K562 (cell line): ENCODE results near the gene CUX1. TPM values are rescaled to one million over a fixed set of nuclear protein-coding genes. Genes with fewer than 3 reads are reported as not detected.

ENCODE experiments used
- CHCHD3 ChIP-seq: fragments of 250-450 bp; sonication (Bioruptor Pico); IDR thresholded peaks from 2 replicates; pipeline ENCODE4 v2.1.2; 2022; ENCODE audit warnings: mild to moderate bottlenecking
- CREBBP ChIP-seq: IDR thresholded peaks from one replicate; pipeline ENCODE4 v1.6.1; 2012; ENCODE audit warnings: low read depth, mild to moderate bottlenecking, control low read depth, inconsistent platforms, low read length
- HNRNPUL1 ChIP-seq: fragments of 200-400 bp; formaldehyde crosslinking; IDR thresholded peaks from 2 replicates; pipeline ENCODE4 v1.6.1; 2017; ENCODE audit warnings: low read length
- JUND ChIP-seq, 2 experiments: IDR thresholded peaks; 2 replicates in 1 of 2; 3 replicates in 1 of 2; pipeline ENCODE4 v1.6.1; 2011; ENCODE audit warnings: borderline replicate concordance in 2 of 2, low read depth in 2 of 2, low read length in 2 of 2, improper control_type of control experiment in 1 of 2, missing biosample characterization in 1 of 2, missing genetic modification characterization in 1 of 2, missing genetic modification reagents in 1 of 2
- KDM4B ChIP-seq, 2 experiments: fragments of 450-650 bp in 1 of 2; sonication (generic) in 1 of 2; IDR thresholded peaks; 2 replicates each; pipeline ENCODE4 v1.6.1; 2016 to 2017; ENCODE audit warnings: borderline replicate concordance in 2 of 2, antibody characterized with exemption in 1 of 2, low read depth in 1 of 2, mild to moderate bottlenecking in 1 of 2
- MBD2 ChIP-seq: sonication (generic); IDR thresholded peaks from 2 replicates; pipeline ENCODE4 v1.6.1; 2016; ENCODE audit warnings: low read depth, borderline replicate concordance
- MYC ChIP-seq, 2 experiments: fragments of 250-450 bp in 1 of 2; sonication (Bioruptor Pico) in 1 of 2; IDR thresholded peaks; 2 replicates each; pipeline versions ENCODE4 v1.5.1 to v1.6.1; 2012 to 2021; ENCODE audit warnings: low read depth in 2 of 2, borderline replicate concordance in 1 of 2, improper control_type of control experiment in 1 of 2, low read length in 1 of 2, mild to moderate bottlenecking in 1 of 2, moderate library complexity in 1 of 2
- NFATC3 ChIP-seq: fragments of 450-650 bp; IDR thresholded peaks from 2 replicates; pipeline ENCODE4 v1.6.1; 2017; ENCODE audit warnings: mild to moderate bottlenecking
- THRAP3 ChIP-seq: fragments of 450-650 bp; IDR thresholded peaks from 2 replicates; pipeline ENCODE4 v1.6.1; 2016; ENCODE audit warnings: mild to moderate bottlenecking, inconsistent platforms, borderline replicate concordance
- ZBTB7A ChIP-seq: IDR thresholded peaks from 2 replicates; pipeline ENCODE4 v1.6.1; 2011; ENCODE audit warnings: low read depth, mild to moderate bottlenecking, low read length, moderate library complexity, borderline replicate concordance; ENCODE audit not compliant: control insufficient read depth
- ZFP30 ChIP-seq: fragments of 250-450 bp; sonication (Bioruptor Pico); IDR thresholded peaks from 2 replicates; pipeline ENCODE4 v1.8.0; 2022; ENCODE audit warnings: moderate library complexity, mild to moderate bottlenecking, inconsistent platforms, borderline replicate concordance
- ZSCAN29 ChIP-seq: fragments of 450-650 bp; IDR thresholded peaks from 2 replicates; pipeline ENCODE4 v1.6.1; 2017
- polyA plus RNA-seq, 8 experiments: library from polyadenylated mRNA; depleted of rRNA in 4 of 8; stranded (reverse) in 5 of 8; unstranded in 3 of 8; fragments of >200 nt; fragmentation: Nextera tagmentation in 2 of 8; fragmentation: Illumina TruSeq in 1 of 8; extraction: Ambion mirVana in 2 of 8; extraction: Trizol in 1 of 8; gene quantifications; 2 replicates each; pipeline versions ENCODE4 v1.2.1 to v1.2.3, GENCODE V29; 2011 to 2014; ENCODE audit warnings: inconsistent platforms in 1 of 8, missing spikeins in 1 of 8
- total RNA-seq, 7 experiments: library from RNA; depleted of rRNA in 6 of 7; stranded (reverse); fragments of >200 nt in 6 of 7; fragmentation: Illumina TruSeq in 2 of 7; extraction: Trizol in 2 of 7; gene quantifications; 2 replicates each; pipeline versions ENCODE4 v1.2.1 to v1.2.3, GENCODE V29; 2011 to 2021; ENCODE audit warnings: low replicate concordance in 1 of 7
- TF ChIP-seq, protein P1 (sequence below): sonication (generic); IDR thresholded peaks from 2 replicates; pipeline ENCODE4 v1.6.1; 2016
- TF ChIP-seq, protein P2 (sequence below): fragments of 250-450 bp; sonication (Bioruptor Pico); IDR thresholded peaks from 2 replicates; pipeline ENCODE4 v1.5.0; 2021; ENCODE audit warnings: mild to moderate bottlenecking, moderate library complexity
- TF ChIP-seq, protein P3 (sequence below): fragments of 450-650 bp; formaldehyde crosslinking; IDR thresholded peaks from 2 replicates; pipeline ENCODE4 v1.4.0; 2020; ENCODE audit warnings: mild to moderate bottlenecking, mixed read lengths

CUX1 gene
- total and polyA plus RNA-seq, 9 of the 15 experiments (the other 6 are each of a cell fraction or from before 2014, with no cell fraction given) = 3.6 to 55.3 (median 25.2) TPM

DNA sequence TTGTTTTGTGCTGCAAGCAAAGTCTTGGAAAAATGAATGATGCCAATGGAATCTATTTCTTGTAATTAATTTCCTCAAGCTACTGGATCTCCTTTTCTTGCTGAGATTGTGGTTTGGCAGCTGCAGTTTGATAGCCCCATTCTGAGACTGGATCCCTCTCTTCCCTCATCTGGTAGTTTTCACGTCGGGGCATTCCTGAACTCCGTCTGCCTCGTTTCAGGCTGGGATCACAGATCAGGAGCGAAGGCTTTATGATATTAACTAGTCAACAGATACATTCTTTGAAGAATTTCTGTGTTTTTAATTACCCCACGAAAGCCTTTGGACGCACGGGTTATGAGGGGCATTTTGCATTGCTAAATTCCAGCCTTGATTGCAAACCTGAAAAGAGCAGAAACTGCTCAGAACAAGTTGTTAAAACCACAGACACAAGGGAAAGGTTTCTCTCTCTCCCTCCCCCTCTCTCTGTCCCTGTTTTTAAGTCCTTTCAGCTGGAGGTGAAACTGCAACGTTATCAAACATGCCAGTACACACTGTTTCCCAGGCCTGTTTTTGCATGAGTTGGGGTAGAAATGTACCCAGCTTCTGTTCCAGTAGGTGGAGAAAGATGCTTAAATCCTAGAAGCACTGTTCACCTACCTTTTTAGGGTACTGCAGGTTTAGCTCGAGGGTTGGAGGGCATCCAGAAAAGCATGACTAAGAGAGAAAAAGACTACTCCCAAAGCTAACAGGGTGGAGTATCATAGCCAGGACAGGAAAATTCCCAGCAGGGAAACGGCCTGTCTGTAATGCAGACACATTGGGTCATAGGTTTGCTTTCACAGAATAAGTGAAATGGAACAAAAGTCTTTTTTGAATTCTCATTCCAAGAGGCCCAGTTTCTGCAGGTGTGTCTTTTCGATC lies 124.3 kb downstream of the CUX1 start (continued):
- TF ChIP-seq, protein P1, sequence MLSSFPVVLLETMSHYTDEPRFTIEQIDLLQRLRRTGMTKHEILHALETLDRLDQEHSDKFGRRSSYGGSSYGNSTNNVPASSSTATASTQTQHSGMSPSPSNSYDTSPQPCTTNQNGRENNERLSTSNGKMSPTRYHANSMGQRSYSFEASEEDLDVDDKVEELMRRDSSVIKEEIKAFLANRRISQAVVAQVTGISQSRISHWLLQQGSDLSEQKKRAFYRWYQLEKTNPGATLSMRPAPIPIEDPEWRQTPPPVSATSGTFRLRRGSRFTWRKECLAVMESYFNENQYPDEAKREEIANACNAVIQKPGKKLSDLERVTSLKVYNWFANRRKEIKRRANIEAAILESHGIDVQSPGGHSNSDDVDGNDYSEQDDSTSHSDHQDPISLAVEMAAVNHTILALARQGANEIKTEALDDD = peak; percentile 29; the same call in 1 of the 2 replicates
- TF ChIP-seq CREBBP (no peak), MBD2 (no peak), CHCHD3 (no peak), NFATC3 (no peak), HNRNPUL1 (no peak), ZBTB7A (no peak), JUND (IDR thresholded peaks at IDR 0.05; ENCODE audit: borderline replicate concordance, low read depth, low read length) (no peak), JUND (tag; IDR thresholded peaks at IDR 0.05; ENCODE audit: borderline replicate concordance, low read depth, low read length) (no peak), ZFP30 (CRISPR knock-in tag) (no peak), MYC (IDR thresholded peaks at IDR 0.05; ENCODE audit: low read depth, low read length) (no peak), MYC (CRISPR knock-in tag; IDR thresholded peaks at IDR 0.05; ENCODE audit: borderline replicate concordance, low read depth) (no peak), KDM4B (IDR thresholded peaks at IDR 0.05; ENCODE audit: borderline replicate concordance in 2 of 2, low read depth in 1 of 2) (no peak), ZSCAN29 (no peak), THRAP3 (no peak)
- TF ChIP-seq, protein P2, sequence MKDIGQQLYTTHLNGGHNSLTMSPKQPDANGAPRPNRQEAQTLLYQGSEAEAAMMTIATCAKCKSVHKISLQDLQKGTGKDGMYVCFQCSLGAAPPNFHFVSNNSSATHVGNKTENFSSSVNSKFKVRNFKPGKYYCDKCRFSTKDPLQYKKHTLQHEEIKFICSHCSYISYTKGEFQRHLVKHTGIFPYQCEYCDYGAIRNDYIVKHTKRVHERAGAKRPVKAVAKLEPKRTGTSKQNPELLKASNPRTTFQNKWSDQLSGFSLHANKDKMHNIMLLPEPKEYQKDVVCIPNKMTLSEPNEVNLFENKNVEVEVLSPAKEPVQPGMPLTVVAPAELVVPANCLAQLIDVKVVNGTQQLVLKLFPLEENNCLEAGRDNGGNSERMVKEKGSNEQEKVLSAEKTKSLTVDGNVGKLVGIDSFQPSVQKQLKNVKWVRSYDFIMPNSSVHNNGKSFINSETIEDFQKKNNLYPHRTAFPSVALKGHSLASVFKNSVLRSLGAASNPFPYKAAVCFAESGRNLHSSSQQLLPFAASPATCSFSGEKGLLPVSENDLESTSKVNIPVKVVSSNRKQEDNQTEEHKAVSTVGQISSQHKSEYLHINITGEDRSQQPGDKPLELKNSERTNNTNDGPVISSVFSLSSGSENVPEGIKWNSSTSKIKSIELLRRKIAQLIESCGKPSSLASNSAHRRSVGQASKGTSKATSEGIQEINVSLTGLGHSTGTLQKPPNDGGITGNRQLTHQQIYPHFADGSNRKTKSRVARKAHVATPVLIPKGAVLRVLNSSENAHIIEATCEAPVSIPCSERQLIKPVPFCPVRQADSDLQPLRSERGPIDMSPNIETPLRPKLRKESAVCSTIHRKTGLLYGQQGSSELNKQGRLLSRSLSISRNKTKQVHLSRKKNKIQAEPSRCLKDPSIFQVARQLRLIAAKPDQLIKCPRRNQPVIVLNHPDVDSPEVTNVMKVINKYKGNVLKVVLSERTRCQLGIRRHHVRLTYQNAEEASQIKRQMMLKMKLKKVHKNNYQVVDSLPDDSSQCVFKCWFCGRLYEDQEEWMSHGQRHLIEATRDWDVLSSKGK (CRISPR knock-in tag) = no peak
- TF ChIP-seq, protein P3, sequence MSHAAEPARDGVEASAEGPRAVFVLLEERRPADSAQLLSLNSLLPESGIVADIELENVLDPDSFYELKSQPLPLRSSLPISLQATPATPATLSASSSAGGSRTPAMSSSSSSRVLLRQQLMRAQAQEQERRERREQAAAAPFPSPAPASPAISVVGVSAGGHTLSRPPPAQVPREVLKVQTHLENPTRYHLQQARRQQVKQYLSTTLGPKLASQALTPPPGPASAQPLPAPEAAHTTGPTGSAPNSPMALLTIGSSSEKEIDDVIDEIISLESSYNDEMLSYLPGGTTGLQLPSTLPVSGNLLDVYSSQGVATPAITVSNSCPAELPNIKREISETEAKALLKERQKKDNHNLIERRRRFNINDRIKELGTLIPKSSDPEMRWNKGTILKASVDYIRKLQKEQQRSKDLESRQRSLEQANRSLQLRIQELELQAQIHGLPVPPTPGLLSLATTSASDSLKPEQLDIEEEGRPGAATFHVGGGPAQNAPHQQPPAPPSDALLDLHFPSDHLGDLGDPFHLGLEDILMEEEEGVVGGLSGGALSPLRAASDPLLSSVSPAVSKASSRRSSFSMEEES (CRISPR knock-in tag) = no peak
